HCEC 1CT (cell line): ENCODE data around the gene HDAC4.
A peak's percentile ranks its signal among the peaks of the same experiment; 100 is the strongest.

Source experiments
- DNase-seq: peaks from one replicate; pipeline ENCODE4 v3.0.0-alpha.2; 2017

HDAC4 gene

GRCh38 chr2:239425631-239426030 lies 24.8 kb upstream of the HDAC4 start:
- no peak for DNase-seq

GRCh38 chr2:239424337-239425045 lies 23.7 kb upstream of the HDAC4 start:
- DNase-seq = no peak

GRCh38 chr2:239423551-239423950 lies 22.7 kb upstream of the HDAC4 start:
- DNase-seq = no peak

GRCh38 chr2:239421851-239422250 lies 21.0 kb upstream of the HDAC4 start:
- DNase-seq = no peak

- no peak for DNase-seq
Observed at GRCh38 chr2:239420082-239420481, 19.3 kb upstream of the HDAC4 start.

- no peak for DNase-seq
Observed at GRCh38 chr2:239418918-239419317, 18.1 kb upstream of the HDAC4 start.

- no peak for DNase-seq
Observed at GRCh38 chr2:239412905-239413603, 12.2 kb upstream of the HDAC4 start.

GRCh38 chr2:239411549-239412319 lies 10.9 kb upstream of the HDAC4 start:
- DNase-seq = no peak

GRCh38 chr2:239411117-239411516 lies 10.3 kb upstream of the HDAC4 start:
- no peak for DNase-seq

GRCh38 chr2:239409976-239410375 lies 9.2 kb upstream of the HDAC4 start:
- no peak for DNase-seq

GRCh38 chr2:239407112-239407511 lies 6.3 kb upstream of the HDAC4 start:
- no peak for DNase-seq

- DNase-seq = no peak
Observed at GRCh38 chr2:239406316-239406995, 5.6 kb upstream of the HDAC4 start.

- no peak for DNase-seq
Observed at GRCh38 chr2:239405071-239405470, 4.3 kb upstream of the HDAC4 start.

- no peak for DNase-seq
Observed at GRCh38 chr2:239402666-239403065, 1.8 kb upstream of the HDAC4 start.

GRCh38 chr2:239401881-239402233 lies 1.0 kb upstream of the HDAC4 start:
- peak; percentile 1 for DNase-seq

GRCh38 chr2:239401067-239401880 lies 454 bp upstream of the HDAC4 start:
- DNase-seq = peak; percentile 98

GRCh38 chr2:239399921-239400595 lies 762 bp downstream of the HDAC4 start:
- peak; percentile 1 for DNase-seq

GRCh38 chr2:239399433-239399920 lies 1.3 kb downstream of the HDAC4 start:
- no peak for DNase-seq

- DNase-seq = no peak
Observed at GRCh38 chr2:239398521-239398921, 2.3 kb downstream of the HDAC4 start.

GRCh38 chr2:239397931-239398471 lies 2.8 kb downstream of the HDAC4 start:
- DNase-seq = no peak
